OCI-LY1 (cell line): ENCODE measurements around the gene JAKMIP1.

Source experiments
- H2AFZ ChIP-seq: fragments of 200-600 bp; sonication (generic), shearing (Covaris generic); 2 replicates; pipeline ENCODE4 v1.6.0; 2014; ENCODE audit warnings: antibody characterized with exemption, mild to moderate bottlenecking, low read length
- H3F3A ChIP-seq: fragments of 200-600 bp; sonication (generic), shearing (Covaris generic); 2 replicates; pipeline ENCODE4 v1.6.0; 2014; ENCODE audit warnings: mild to moderate bottlenecking, antibody characterized with exemption, low read length, moderate library complexity; ENCODE audit not compliant: insufficient read depth
- H3K27ac ChIP-seq: fragments of 200-600 bp; sonication (generic); 2 replicates; pipeline ENCODE4 v1.5.1; 2014; ENCODE audit warnings: low read length, mixed run types, mild to moderate bottlenecking, low read depth; ENCODE audit not compliant: poor library complexity, severe bottlenecking
- H3K27me3 ChIP-seq: fragments of 200-600 bp; sonication (generic); 2 replicates; pipeline ENCODE4 v1.6.0; 2014; ENCODE audit warnings: antibody characterized with exemption, mild to moderate bottlenecking, low read length, moderate library complexity; ENCODE audit not compliant: insufficient read depth
- H3K36me3 ChIP-seq: fragments of 200-600 bp; sonication (generic); 2 replicates; pipeline ENCODE4 v1.6.1; 2014; ENCODE audit warnings: mild to moderate bottlenecking, antibody characterized with exemption, low read length, moderate library complexity, mixed read lengths; ENCODE audit not compliant: insufficient read depth
- H3K4me1 ChIP-seq: fragments of 200-600 bp; sonication (generic); 2 replicates; pipeline ENCODE4 v1.5.1; 2014; ENCODE audit warnings: mild to moderate bottlenecking, low read length, moderate library complexity; ENCODE audit not compliant: insufficient read depth, severe bottlenecking
- H3K4me2 ChIP-seq: fragments of 200-600 bp; sonication (generic), shearing (Covaris generic); 2 replicates; pipeline ENCODE4 v1.6.1; 2014; ENCODE audit warnings: low read length
- H3K4me3 ChIP-seq: fragments of 200-600 bp; sonication (generic); 2 replicates; pipeline ENCODE4 v1.5.1; 2014; ENCODE audit warnings: low read length, low read depth, mild to moderate bottlenecking, mixed read lengths; ENCODE audit not compliant: poor library complexity, severe bottlenecking
- H3K79me2 ChIP-seq: fragments of 200-600 bp; shearing (Covaris generic); 2 replicates; pipeline ENCODE4 v1.6.1; 2016; ENCODE audit warnings: mixed run types, low read length, mixed read lengths; ENCODE audit not compliant: insufficient read depth
- H3K9ac ChIP-seq: fragments of 200-600 bp; sonication (generic), shearing (Covaris generic); 2 replicates; pipeline ENCODE4 v1.6.1; 2014; ENCODE audit warnings: mild to moderate bottlenecking, low read length, mixed read lengths
- H3K9me2 ChIP-seq: fragments of 200-600 bp; sonication (generic), shearing (Covaris generic); 2 replicates; pipeline ENCODE4 v1.6.1; 2014; ENCODE audit warnings: low read depth, mild to moderate bottlenecking, low read length, mixed read lengths
- H3K9me3 ChIP-seq: fragments of 200-600 bp; shearing (Covaris generic); 2 replicates; pipeline ENCODE4 v1.6.1; 2014; ENCODE audit warnings: low read length, mixed read lengths
- H4K20me1 ChIP-seq: fragments of 200-600 bp; sonication (generic), shearing (Covaris generic); 2 replicates; pipeline ENCODE4 v1.6.0; 2016; ENCODE audit warnings: mild to moderate bottlenecking, low read length; ENCODE audit not compliant: insufficient read depth
- CTCF ChIP-seq: fragments of 200-600 bp; sonication (generic), shearing (Covaris generic); IDR thresholded peaks from 2 replicates; pipeline ENCODE4 v1.5.1; 2017; ENCODE audit warnings: mild to moderate bottlenecking, antibody characterized with exemption, low read length, moderate library complexity, mixed read lengths
- EZH2 ChIP-seq: fragments of 200-600 bp; sonication (generic), shearing (Covaris generic); IDR thresholded peaks from 2 replicates; pipeline ENCODE4 v1.8.0; 2017; ENCODE audit warnings: borderline replicate concordance, mixed run types, mild to moderate bottlenecking, antibody characterized with exemption, low read length, moderate library complexity, mixed read lengths

JAKMIP1 gene

GRCh38 chr4:6009452-6009851, 190.9 kb downstream of the JAKMIP1 start:
- H3K27me3 ChIP-seq: no peaks in the 10 kb centered on the region
- no peak overlapping the region for H2AFZ ChIP-seq
- H3K9ac ChIP-seq: no peak overlapping the region
- H3K4me3 ChIP-seq: no peak overlapping the region
- no peaks in the 10 kb centered on the region for H3K36me3 ChIP-seq
- no peaks in the 10 kb centered on the region for H3K4me1 ChIP-seq
- H3K9me2 ChIP-seq: no peaks in the 10 kb centered on the region
- no peak overlapping the region for H3K27ac ChIP-seq
- TF ChIP-seq CTCF (no peak), EZH2 (no peak)
- no peaks in the 10 kb centered on the region for H3K79me2 ChIP-seq
- no peaks in the 10 kb centered on the region for H3K9me3 ChIP-seq
- no peaks in the 10 kb centered on the region for H4K20me1 ChIP-seq
- H3F3A ChIP-seq: no peaks in the 10 kb centered on the region
- no peak overlapping the region for H3K4me2 ChIP-seq

GRCh38 chr4:6008766-6009385, 191.5 kb downstream of the JAKMIP1 start:
- H3K27me3 ChIP-seq: no peaks in the 10 kb centered on the region
- H3K4me2 ChIP-seq: no peak overlapping the region
- H3K9me2 ChIP-seq: no peaks in the 10 kb centered on the region
- no peaks in the 10 kb centered on the region for H3K9me3 ChIP-seq
- H4K20me1 ChIP-seq: no peaks in the 10 kb centered on the region
- H3K4me3 ChIP-seq: no peak overlapping the region
- TF ChIP-seq EZH2 (no peak), CTCF (no peak)
- H3K79me2 ChIP-seq: no peaks in the 10 kb centered on the region
- H3K4me1 ChIP-seq: no peaks in the 10 kb centered on the region
- no peak overlapping the region for H3K27ac ChIP-seq
- no peaks in the 10 kb centered on the region for H3K36me3 ChIP-seq
- H2AFZ ChIP-seq: no peak overlapping the region
- no peaks in the 10 kb centered on the region for H3F3A ChIP-seq
- H3K9ac ChIP-seq: no peak overlapping the region

- Histone ChIP-seq H3K27ac (no peak overlapping the region), H3F3A (no peaks in the 10 kb centered on the region), H3K9ac (no peak overlapping the region), H3K4me2 (no peak overlapping the region), H4K20me1 (no peaks in the 10 kb centered on the region), H3K4me3 (no peak overlapping the region), H3K79me2 (no peaks in the 10 kb centered on the region), H3K9me3 (no peaks in the 10 kb centered on the region), H3K9me2 (no peaks in the 10 kb centered on the region), H3K36me3 (no peaks in the 10 kb centered on the region), H3K27me3 (no peaks in the 10 kb centered on the region), H3K4me1 (no peaks in the 10 kb centered on the region), H2AFZ (no peak overlapping the region)
- TF ChIP-seq CTCF: no peak
- no peak for TF ChIP-seq EZH2
Observed at GRCh38 chr4:6008092-6008551, 192.2 kb downstream of the JAKMIP1 start.
